GM23248 (cell line): ENCODE data around the gene SDHB.

Experiments used
- EZH2 ChIP-seq: fragments of 200-600 bp; sonication (generic); IDR thresholded peaks from 2 replicates; pipeline ENCODE4 v1.6.1; 2018; ENCODE audit warnings: antibody characterized with exemption, mild to moderate bottlenecking; ENCODE audit not compliant: insufficient read depth, poor library complexity, severe bottlenecking
- EZH2phosphoT487 ChIP-seq: fragments of 200-600 bp; sonication (generic); IDR thresholded peaks from 2 replicates; pipeline ENCODE4 v1.6.1; 2018; ENCODE audit warnings: antibody characterized with exemption, moderate library complexity, mild to moderate bottlenecking, low read depth; ENCODE audit not compliant: insufficient read depth

DNA sequence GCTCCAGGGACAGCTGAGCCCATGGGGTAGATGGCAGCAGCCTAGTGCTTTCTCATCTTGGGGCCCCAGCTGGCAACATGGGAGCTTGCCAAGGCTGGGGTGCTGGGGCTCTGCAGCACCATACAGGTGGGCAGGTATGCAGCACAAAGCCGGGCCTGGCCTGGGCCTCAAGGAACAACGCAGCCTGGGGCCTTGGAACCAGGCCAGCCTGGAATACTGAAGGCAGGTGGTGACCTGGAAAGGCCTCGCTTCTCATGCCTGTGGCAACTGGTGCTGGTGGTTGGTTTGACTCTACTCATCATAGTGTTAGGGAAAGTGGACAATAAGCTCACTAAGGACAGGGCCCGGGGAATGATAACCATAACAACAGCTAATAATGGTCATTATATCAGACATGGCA, 27.0 kb upstream of the SDHB start:
- no peak for TF ChIP-seq EZH2phosphoT487
- TF ChIP-seq EZH2: no peak
